Measurements from ENCODE around the gene EXOSC7. TPM values are rescaled to one million over a fixed set of nuclear protein-coding genes. Genes with fewer than 3 reads are reported as not detected.
A peak's percentile ranks its signal among the peaks of the same experiment; 100 is the strongest.

Gene EXOSC7
- total RNA-seq, 2 donors from 2014 or later: 24.9 to 35.6 TPM

- DNase-seq: no peak
Measured at GRCh38 chr3:45023675-45024074, 47.6 kb downstream of the EXOSC7 start.

GRCh38 chr3:45024542-45025255 lies 48.7 kb downstream of the EXOSC7 start:
- H3K9me3 ChIP-seq: no peaks in the 10 kb centered on the region
- no peak overlapping the region for H3K9ac ChIP-seq (ENCODE audit: low read depth in 2 of 2, low read length in 2 of 2)
- H3K36me3 ChIP-seq: no peaks in the 10 kb centered on the region
- no peak overlapping the region for H3K4me3 ChIP-seq
- no peak for TF ChIP-seq CTCF (IDR thresholded peaks at IDR 0.05)
- H3K4me1 ChIP-seq: peaks cover 4% of the 10 kb centered on the region
- intact Hi-C loops (cut with DNase I): no loop called here
- DNase-seq: no peak
- H3K27ac ChIP-seq: no peak overlapping the region
- no peaks in the 10 kb centered on the region for H3K27me3 ChIP-seq

More at GRCh38 chr3:45023675-45024074, 47.6 kb downstream of the EXOSC7 start:
- Histone ChIP-seq H3K27me3 (no peaks in the 10 kb centered on the region), H3K4me1 (peaks cover 4% of the 10 kb centered on the region), H3K27ac (no peak overlapping the region), H3K9me3 (no peaks in the 10 kb centered on the region), H3K36me3 (no peaks in the 10 kb centered on the region), H3K9ac (ENCODE audit: low read depth in 2 of 2, low read length in 2 of 2) (no peak overlapping the region), H3K4me3 (no peak overlapping the region)
- intact Hi-C loops (cut with DNase I): no loop called here
- TF ChIP-seq CTCF (IDR thresholded peaks at IDR 0.05): no peak

GRCh38 chr3:45026038-45026437 lies 50.0 kb downstream of the EXOSC7 start, which contains the start of gene CLEC3B:
Gene CLEC3B, plus strand, starts transcription at chr3:45026303. Its CDS starts 60 bp downstream, at chr3:45026363.
- no peak within 1 kb of the TSS for H3K4me3 ChIP-seq
- no peaks in the 10 kb centered on the region for H3K9me3 ChIP-seq
- no peaks in the 10 kb centered on the region for H3K36me3 ChIP-seq
- intact Hi-C loops (cut with DNase I): no loop called here
- H3K9ac ChIP-seq (ENCODE audit: low read depth in 2 of 2, low read length in 2 of 2): peak within 1 kb of the TSS in 1 of 2 donors; percentile 35
- DNase-seq: peak; percentile 44
- H3K27me3 ChIP-seq: no peaks in the 10 kb centered on the region
- no peak for TF ChIP-seq CTCF (IDR thresholded peaks at IDR 0.05)
- peak within 1 kb of the TSS; percentile 32 for H3K27ac ChIP-seq
- H3K4me1 ChIP-seq: peaks cover 4% of the 10 kb centered on the region

GRCh38 chr3:45026957-45027356 lies 50.9 kb downstream of the EXOSC7 start:
- no peaks in the 10 kb centered on the region for H3K9me3 ChIP-seq
- no peak overlapping the region for H3K9ac ChIP-seq (ENCODE audit: low read depth in 2 of 2, low read length in 2 of 2)
- intact Hi-C loops (cut with DNase I): no loop called here
- H3K27ac ChIP-seq: peak overlapping the region; percentile 32
- H3K27me3 ChIP-seq: no peaks in the 10 kb centered on the region
- no peak for TF ChIP-seq CTCF (IDR thresholded peaks at IDR 0.05)
- H3K4me1 ChIP-seq: peaks cover 4% of the 10 kb centered on the region
- DNase-seq: peak; percentile 48
- H3K36me3 ChIP-seq: no peaks in the 10 kb centered on the region
- no peak overlapping the region for H3K4me3 ChIP-seq

- Histone ChIP-seq H3K4me3 (no peak overlapping the region), H3K9me3 (no peaks in the 10 kb centered on the region), H3K9ac (ENCODE audit: low read depth in 2 of 2, low read length in 2 of 2) (no peak overlapping the region), H3K27me3 (no peaks in the 10 kb centered on the region), H3K4me1 (peaks cover 4% of the 10 kb centered on the region), H3K36me3 (no peaks in the 10 kb centered on the region), H3K27ac (peak overlapping the region; percentile 32)
- TF ChIP-seq CTCF (IDR thresholded peaks at IDR 0.05): no peak
- intact Hi-C loops (cut with DNase I): no loop called here
- no peak for DNase-seq
Measured at GRCh38 chr3:45027441-45027840, 51.4 kb downstream of the EXOSC7 start.

Data from colonic mucosa (tissue), 4 donors.